ENCODE data around the gene SLC31A1.
"Not testable (repeated sequence)": the region's sequence is repeated elsewhere in the genome, so short reads cannot be mapped to it uniquely, and the experiment has no call there.

Gene SLC31A1

DNA sequence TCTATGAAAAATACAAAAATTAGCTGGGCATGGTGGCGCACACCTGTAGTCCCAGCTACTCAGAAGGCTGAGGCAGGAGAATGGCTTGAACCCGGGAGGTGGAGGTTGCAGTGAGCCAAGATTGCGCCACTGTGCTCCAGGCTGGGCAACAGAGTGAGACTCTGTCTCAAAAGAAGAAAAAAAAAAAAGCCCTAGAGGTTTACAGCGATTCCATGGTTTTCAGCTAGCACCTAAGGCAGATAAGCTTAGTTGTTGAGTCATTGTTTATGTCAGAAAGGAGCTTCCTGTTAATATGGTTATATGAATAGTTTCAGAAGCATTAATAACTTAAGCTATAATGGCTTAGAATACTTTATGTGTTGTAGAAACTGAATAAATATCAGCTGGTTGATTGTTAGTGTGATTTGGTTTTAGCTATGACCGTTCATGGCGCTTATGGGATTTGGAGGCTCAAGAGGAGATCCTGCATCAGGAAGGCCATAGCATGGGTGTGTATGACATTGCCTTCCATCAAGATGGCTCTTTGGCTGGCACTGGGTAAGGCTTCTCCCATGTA, 68.8 kb downstream of the SLC31A1 start:
- ATAC-seq: no peak
- no peak for TF ChIP-seq ZNF565 (CRISPR knock-in tag; conservative IDR thresholded peaks at IDR 0.05; ENCODE audit: low read depth)
- no peak for TF ChIP-seq CSDC2 (CRISPR knock-in tag; IDR thresholded peaks at IDR 0.05)
- no peak for TF ChIP-seq ARNTL (CRISPR knock-in tag; IDR thresholded peaks at IDR 0.05; ENCODE audit: borderline replicate concordance, low read depth)
- TF ChIP-seq TOX (CRISPR knock-in tag; IDR thresholded peaks at IDR 0.05; ENCODE audit: borderline replicate concordance): no peak
- no peak for TF ChIP-seq ZFP3 (CRISPR knock-in tag; IDR thresholded peaks at IDR 0.05)
- no peak for TF ChIP-seq RARB (CRISPR knock-in tag; IDR thresholded peaks at IDR 0.05)
- TF ChIP-seq, protein P1, sequence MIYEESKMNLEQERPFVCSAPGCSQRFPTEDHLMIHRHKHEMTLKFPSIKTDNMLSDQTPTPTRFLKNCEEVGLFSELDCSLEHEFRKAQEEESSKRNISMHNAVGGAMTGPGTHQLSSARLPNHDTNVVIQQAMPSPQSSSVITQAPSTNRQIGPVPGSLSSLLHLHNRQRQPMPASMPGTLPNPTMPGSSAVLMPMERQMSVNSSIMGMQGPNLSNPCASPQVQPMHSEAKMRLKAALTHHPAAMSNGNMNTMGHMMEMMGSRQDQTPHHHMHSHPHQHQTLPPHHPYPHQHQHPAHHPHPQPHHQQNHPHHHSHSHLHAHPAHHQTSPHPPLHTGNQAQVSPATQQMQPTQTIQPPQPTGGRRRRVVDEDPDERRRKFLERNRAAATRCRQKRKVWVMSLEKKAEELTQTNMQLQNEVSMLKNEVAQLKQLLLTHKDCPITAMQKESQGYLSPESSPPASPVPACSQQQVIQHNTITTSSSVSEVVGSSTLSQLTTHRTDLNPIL (CRISPR knock-in tag; IDR thresholded peaks at IDR 0.05; ENCODE audit: low read depth): no peak
- TF ChIP-seq ZFP30 (CRISPR knock-in tag; IDR thresholded peaks at IDR 0.05): no peak
- no peak for TF ChIP-seq ISL1 (CRISPR knock-in tag; IDR thresholded peaks at IDR 0.05)

DNA sequence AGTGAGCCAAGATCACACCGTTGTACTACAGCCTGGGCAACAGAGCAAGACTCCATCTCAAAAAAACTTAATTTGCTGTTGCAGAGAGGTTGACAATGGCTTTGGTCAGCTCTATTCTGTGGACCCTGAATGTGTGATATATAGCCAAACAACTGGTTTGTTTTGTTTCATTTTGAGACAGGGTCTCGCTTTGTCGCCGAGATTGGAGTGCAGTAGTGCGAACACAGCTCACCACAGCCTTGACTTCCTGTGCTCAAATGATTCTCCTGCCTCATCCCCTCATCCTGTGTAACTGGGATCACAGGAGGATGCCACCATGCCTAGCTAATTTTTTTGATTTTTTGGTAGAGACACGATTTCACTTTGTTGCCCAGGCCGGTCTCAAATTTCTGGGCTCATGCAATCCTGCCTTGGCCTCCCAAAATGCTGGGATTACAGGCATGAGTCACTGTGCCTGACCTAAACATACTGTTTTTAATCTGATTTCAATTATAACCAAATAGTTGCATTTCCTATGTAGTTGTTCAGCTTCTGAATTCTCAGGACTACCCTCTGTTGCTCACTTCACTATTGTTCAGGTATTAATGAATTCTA, 72.0 kb downstream of the SLC31A1 start:
- TF ChIP-seq ZNF565 (CRISPR knock-in tag; conservative IDR thresholded peaks at IDR 0.05; ENCODE audit: low read depth): no peak
- no peak for TF ChIP-seq ZFP3 (CRISPR knock-in tag; IDR thresholded peaks at IDR 0.05)
- no peak for TF ChIP-seq ZC3H10 (CRISPR knock-in tag; IDR thresholded peaks at IDR 0.05)
- TF ChIP-seq GLIS3 (CRISPR knock-in tag; IDR thresholded peaks at IDR 0.05): no peak
- no peak for TF ChIP-seq CSDC2 (CRISPR knock-in tag; IDR thresholded peaks at IDR 0.05)
- TF ChIP-seq, protein P2, sequence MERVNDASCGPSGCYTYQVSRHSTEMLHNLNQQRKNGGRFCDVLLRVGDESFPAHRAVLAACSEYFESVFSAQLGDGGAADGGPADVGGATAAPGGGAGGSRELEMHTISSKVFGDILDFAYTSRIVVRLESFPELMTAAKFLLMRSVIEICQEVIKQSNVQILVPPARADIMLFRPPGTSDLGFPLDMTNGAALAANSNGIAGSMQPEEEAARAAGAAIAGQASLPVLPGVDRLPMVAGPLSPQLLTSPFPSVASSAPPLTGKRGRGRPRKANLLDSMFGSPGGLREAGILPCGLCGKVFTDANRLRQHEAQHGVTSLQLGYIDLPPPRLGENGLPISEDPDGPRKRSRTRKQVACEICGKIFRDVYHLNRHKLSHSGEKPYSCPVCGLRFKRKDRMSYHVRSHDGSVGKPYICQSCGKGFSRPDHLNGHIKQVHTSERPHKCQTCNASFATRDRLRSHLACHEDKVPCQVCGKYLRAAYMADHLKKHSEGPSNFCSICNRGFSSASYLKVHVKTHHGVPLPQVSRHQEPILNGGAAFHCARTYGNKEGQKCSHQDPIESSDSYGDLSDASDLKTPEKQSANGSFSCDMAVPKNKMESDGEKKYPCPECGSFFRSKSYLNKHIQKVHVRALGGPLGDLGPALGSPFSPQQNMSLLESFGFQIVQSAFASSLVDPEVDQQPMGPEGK (CRISPR knock-in tag; IDR thresholded peaks at IDR 0.05; ENCODE audit: borderline replicate concordance): no peak
- no peak for TF ChIP-seq RARB (CRISPR knock-in tag; IDR thresholded peaks at IDR 0.05)
- TF ChIP-seq ZNF8 (CRISPR knock-in tag; IDR thresholded peaks at IDR 0.05): no peak
- TF ChIP-seq POU6F1 (CRISPR knock-in tag; IDR thresholded peaks at IDR 0.05; ENCODE audit: borderline replicate concordance, low read depth): no peak
- no peak for TF ChIP-seq BACH2 (CRISPR knock-in tag; IDR thresholded peaks at IDR 0.05; ENCODE audit: borderline replicate concordance)
- no peak for TF ChIP-seq ARNTL (CRISPR knock-in tag; IDR thresholded peaks at IDR 0.05; ENCODE audit: borderline replicate concordance, low read depth)
- peak; percentile 35 for ATAC-seq

DNA sequence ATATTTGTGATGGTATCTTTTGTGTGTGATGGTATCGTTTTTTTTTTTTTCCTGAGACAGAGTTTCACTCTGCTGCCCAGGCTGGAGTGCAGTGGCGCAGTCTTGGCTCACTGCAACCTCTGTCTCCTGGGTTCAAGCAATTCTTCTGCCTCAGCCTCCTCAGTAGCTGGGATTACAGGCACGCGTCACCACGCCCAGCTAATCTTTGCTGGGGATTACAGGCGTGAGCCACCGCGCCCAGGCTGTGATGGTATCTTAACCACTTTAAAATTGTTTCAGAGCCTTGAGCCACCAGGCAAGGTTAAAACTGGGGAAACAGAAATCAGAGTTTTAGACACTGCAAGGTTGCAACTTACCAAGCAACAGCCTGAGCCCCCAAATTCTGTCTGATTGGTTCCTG, 74.9 kb downstream of the SLC31A1 start:
- ATAC-seq: not testable (repeated sequence)

- no peak for ATAC-seq
- TF ChIP-seq ZFP30 (CRISPR knock-in tag; IDR thresholded peaks at IDR 0.05) (no peak), RARB (CRISPR knock-in tag; IDR thresholded peaks at IDR 0.05) (no peak), CSDC2 (CRISPR knock-in tag; IDR thresholded peaks at IDR 0.05) (no peak), ARNTL (CRISPR knock-in tag; IDR thresholded peaks at IDR 0.05; ENCODE audit: borderline replicate concordance, low read depth) (no peak), OSR1 (CRISPR knock-in tag; IDR thresholded peaks at IDR 0.05) (no peak), BACH2 (CRISPR knock-in tag; IDR thresholded peaks at IDR 0.05; ENCODE audit: borderline replicate concordance) (no peak), ISL1 (CRISPR knock-in tag; IDR thresholded peaks at IDR 0.05) (no peak), ZFP3 (CRISPR knock-in tag; IDR thresholded peaks at IDR 0.05) (no peak), SNAI2 (CRISPR knock-in tag; IDR thresholded peaks at IDR 0.05) (no peak)
- TF ChIP-seq, protein P3, sequence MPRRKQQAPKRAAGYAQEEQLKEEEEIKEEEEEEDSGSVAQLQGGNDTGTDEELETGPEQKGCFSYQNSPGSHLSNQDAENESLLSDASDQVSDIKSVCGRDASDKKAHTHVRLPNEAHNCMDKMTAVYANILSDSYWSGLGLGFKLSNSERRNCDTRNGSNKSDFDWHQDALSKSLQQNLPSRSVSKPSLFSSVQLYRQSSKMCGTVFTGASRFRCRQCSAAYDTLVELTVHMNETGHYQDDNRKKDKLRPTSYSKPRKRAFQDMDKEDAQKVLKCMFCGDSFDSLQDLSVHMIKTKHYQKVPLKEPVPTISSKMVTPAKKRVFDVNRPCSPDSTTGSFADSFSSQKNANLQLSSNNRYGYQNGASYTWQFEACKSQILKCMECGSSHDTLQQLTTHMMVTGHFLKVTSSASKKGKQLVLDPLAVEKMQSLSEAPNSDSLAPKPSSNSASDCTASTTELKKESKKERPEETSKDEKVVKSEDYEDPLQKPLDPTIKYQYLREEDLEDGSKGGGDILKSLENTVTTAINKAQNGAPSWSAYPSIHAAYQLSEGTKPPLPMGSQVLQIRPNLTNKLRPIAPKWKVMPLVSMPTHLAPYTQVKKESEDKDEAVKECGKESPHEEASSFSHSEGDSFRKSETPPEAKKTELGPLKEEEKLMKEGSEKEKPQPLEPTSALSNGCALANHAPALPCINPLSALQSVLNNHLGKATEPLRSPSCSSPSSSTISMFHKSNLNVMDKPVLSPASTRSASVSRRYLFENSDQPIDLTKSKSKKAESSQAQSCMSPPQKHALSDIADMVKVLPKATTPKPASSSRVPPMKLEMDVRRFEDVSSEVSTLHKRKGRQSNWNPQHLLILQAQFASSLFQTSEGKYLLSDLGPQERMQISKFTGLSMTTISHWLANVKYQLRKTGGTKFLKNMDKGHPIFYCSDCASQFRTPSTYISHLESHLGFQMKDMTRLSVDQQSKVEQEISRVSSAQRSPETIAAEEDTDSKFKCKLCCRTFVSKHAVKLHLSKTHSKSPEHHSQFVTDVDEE (CRISPR knock-in tag; IDR thresholded peaks at IDR 0.05): no peak
- TF ChIP-seq, protein P2 (CRISPR knock-in tag; IDR thresholded peaks at IDR 0.05; ENCODE audit: borderline replicate concordance): no peak
These were observed 75.6 kb downstream of the SLC31A1 start for GRCh38 chr9:113296796-113297558.
